ENCODE data around the gene MSL3B.

The MSL3B gene

GRCh38 chr2:233837694-233838229 lies 30.4 kb downstream of the MSL3B start:
- Histone ChIP-seq H2AFZ (ENCODE audit: low read depth) (no peak overlapping the region), H3K27ac (no peak overlapping the region), H3K79me2 (ENCODE audit: insufficient read depth, low read depth) (peaks cover 60% of the 10 kb centered on the region), H3K4me1 (ENCODE audit: low read depth, poor library complexity, severe bottlenecking) (peaks cover 5% of the 10 kb centered on the region), H3K4me2 (no peak overlapping the region), H3K4me3 (IDR thresholded peaks at IDR 0.05; ENCODE audit: insufficient read depth, low read depth, low read length) (no peak overlapping the region), H3K36me3 (ENCODE audit: insufficient read depth) (no peaks in the 10 kb centered on the region; the same call in 1 of the 2 replicates), H3K27me3 (ENCODE audit: insufficient read depth, low read depth) (no peaks in the 10 kb centered on the region), H3K9ac (no peak overlapping the region), H4K20me1 (ENCODE audit: insufficient read depth) (peaks cover 11% of the 10 kb centered on the region; the same call in 1 of the 2 replicates)
- no peak for TF ChIP-seq CTCF (conservative IDR thresholded peaks at IDR 0.05; ENCODE audit: low read depth, low read length)

- H2AFZ ChIP-seq (ENCODE audit: low read depth): no peak overlapping the region
- no peaks in the 10 kb centered on the region for H3K27me3 ChIP-seq (ENCODE audit: insufficient read depth, low read depth)
- H3K79me2 ChIP-seq (ENCODE audit: insufficient read depth, low read depth): peaks cover 48% of the 10 kb centered on the region
- TF ChIP-seq CTCF (conservative IDR thresholded peaks at IDR 0.05; ENCODE audit: low read depth, low read length): no peak
- H3K9ac ChIP-seq: no peak overlapping the region
- no peak overlapping the region for H3K4me2 ChIP-seq
- H4K20me1 ChIP-seq (ENCODE audit: insufficient read depth): peaks cover 11% of the 10 kb centered on the region; the same call in 1 of the 2 replicates
- no peaks in the 10 kb centered on the region; the same call in 1 of the 2 replicates for H3K36me3 ChIP-seq (ENCODE audit: insufficient read depth)
- H3K27ac ChIP-seq: no peak overlapping the region
- H3K4me3 ChIP-seq (IDR thresholded peaks at IDR 0.05; ENCODE audit: insufficient read depth, low read depth, low read length): no peak overlapping the region
- peaks cover 5% of the 10 kb centered on the region for H3K4me1 ChIP-seq (ENCODE audit: low read depth, poor library complexity, severe bottlenecking)
Observed at GRCh38 chr2:233836359-233836758, 31.8 kb downstream of the MSL3B start.

GRCh38 chr2:233835230-233836186 lies 32.7 kb downstream of the MSL3B start:
- no peak overlapping the region for H3K4me2 ChIP-seq
- no peak overlapping the region for H3K4me3 ChIP-seq (IDR thresholded peaks at IDR 0.05; ENCODE audit: insufficient read depth, low read depth, low read length)
- H3K36me3 ChIP-seq (ENCODE audit: insufficient read depth): no peaks in the 10 kb centered on the region; the same call in 1 of the 2 replicates
- peaks cover 39% of the 10 kb centered on the region for H3K79me2 ChIP-seq (ENCODE audit: insufficient read depth, low read depth)
- H3K4me1 ChIP-seq (ENCODE audit: low read depth, poor library complexity, severe bottlenecking): peaks cover 5% of the 10 kb centered on the region
- H4K20me1 ChIP-seq (ENCODE audit: insufficient read depth): peaks cover 11% of the 10 kb centered on the region; the same call in 1 of the 2 replicates
- no peak overlapping the region for H3K27ac ChIP-seq
- TF ChIP-seq CTCF (conservative IDR thresholded peaks at IDR 0.05; ENCODE audit: low read depth, low read length): no peak
- no peak overlapping the region for H2AFZ ChIP-seq (ENCODE audit: low read depth)
- H3K27me3 ChIP-seq (ENCODE audit: insufficient read depth, low read depth): no peaks in the 10 kb centered on the region
- no peak overlapping the region for H3K9ac ChIP-seq

- Histone ChIP-seq H3K4me1 (ENCODE audit: low read depth, poor library complexity, severe bottlenecking) (peaks cover under 1% of the 10 kb centered on the region), H3K9ac (no peak overlapping the region), H3K79me2 (ENCODE audit: insufficient read depth, low read depth) (peaks cover 17% of the 10 kb centered on the region), H3K27ac (no peak overlapping the region), H3K4me3 (IDR thresholded peaks at IDR 0.05; ENCODE audit: insufficient read depth, low read depth, low read length) (no peak overlapping the region), H3K36me3 (ENCODE audit: insufficient read depth) (no peaks in the 10 kb centered on the region; the same call in 1 of the 2 replicates), H3K4me2 (no peak overlapping the region), H2AFZ (ENCODE audit: low read depth) (no peak overlapping the region), H4K20me1 (ENCODE audit: insufficient read depth) (peaks cover 7% of the 10 kb centered on the region; the same call in 1 of the 2 replicates), H3K27me3 (ENCODE audit: insufficient read depth, low read depth) (no peaks in the 10 kb centered on the region)
- no peak for TF ChIP-seq CTCF (conservative IDR thresholded peaks at IDR 0.05; ENCODE audit: low read depth, low read length)
Observed at GRCh38 chr2:233833345-233833744, 34.8 kb downstream of the MSL3B start.
